H1 (cell line): ENCODE measurements around the gene WFIKKN1.

ENCODE experiments used
- CBX5 ChIP-seq: fragments of 300-800, 300-1000 bp; sonication (generic); IDR thresholded peaks from 2 replicates; pipeline ENCODE4 v1.7.1; 2016; ENCODE audit warnings: antibody characterized with exemption, low read length, low read depth
- EZH2 ChIP-seq: fragments of 200-600 bp; sonication (generic); IDR thresholded peaks from 2 replicates; pipeline ENCODE4 v1.7.1; 2012; ENCODE audit warnings: low read depth, mild to moderate bottlenecking, moderate library complexity, low read length, inconsistent platforms; ENCODE audit not compliant: severe bottlenecking
- GTF2F1 ChIP-seq: IDR thresholded peaks from 2 replicates; pipeline ENCODE4 v1.6.1; 2012; ENCODE audit warnings: low read depth, low read length, improper control_type of control experiment, borderline replicate concordance
- POLR2A ChIP-seq, 2 experiments: IDR thresholded peaks; 1 replicate in 1 of 2; 2 replicates in 1 of 2; pipeline ENCODE4 v1.6.1; 2011; ENCODE audit warnings: low read depth in 2 of 2, low read length in 2 of 2, mild to moderate bottlenecking in 2 of 2; ENCODE audit errors: control extremely low read depth in 1 of 2
- SP4 ChIP-seq: IDR thresholded peaks from 2 replicates; pipeline ENCODE4 v1.6.1; 2012; ENCODE audit warnings: low read length, inconsistent platforms
- TCF12 ChIP-seq: IDR thresholded peaks from 2 replicates; pipeline ENCODE4 v1.6.1; 2011; ENCODE audit warnings: low read depth, mild to moderate bottlenecking, low read length
- TF ChIP-seq, protein P1 (sequence below), 3 experiments: IDR thresholded peaks; 1 replicate in 2 of 3; 2 replicates in 1 of 3; pipeline versions ENCODE4 v1.5.1 to v1.6.1; 2011; ENCODE audit warnings: low read length in 3 of 3, mild to moderate bottlenecking in 3 of 3, inconsistent platforms in 2 of 3, low read depth in 1 of 3, moderate library complexity in 1 of 3; ENCODE audit not compliant: insufficient read depth in 1 of 3; ENCODE audit errors: control extremely low read depth in 1 of 3

- TF ChIP-seq POLR2A (IDR thresholded peaks at IDR 0.05; ENCODE audit: control extremely low read depth in 1 of 2, low read depth in 2 of 2, low read length in 2 of 2) (no peak), CBX5 (no peak), GTF2F1 (no peak), EZH2 (no peak), TCF12 (no peak), SP4 (no peak)
- TF ChIP-seq, protein P1, sequence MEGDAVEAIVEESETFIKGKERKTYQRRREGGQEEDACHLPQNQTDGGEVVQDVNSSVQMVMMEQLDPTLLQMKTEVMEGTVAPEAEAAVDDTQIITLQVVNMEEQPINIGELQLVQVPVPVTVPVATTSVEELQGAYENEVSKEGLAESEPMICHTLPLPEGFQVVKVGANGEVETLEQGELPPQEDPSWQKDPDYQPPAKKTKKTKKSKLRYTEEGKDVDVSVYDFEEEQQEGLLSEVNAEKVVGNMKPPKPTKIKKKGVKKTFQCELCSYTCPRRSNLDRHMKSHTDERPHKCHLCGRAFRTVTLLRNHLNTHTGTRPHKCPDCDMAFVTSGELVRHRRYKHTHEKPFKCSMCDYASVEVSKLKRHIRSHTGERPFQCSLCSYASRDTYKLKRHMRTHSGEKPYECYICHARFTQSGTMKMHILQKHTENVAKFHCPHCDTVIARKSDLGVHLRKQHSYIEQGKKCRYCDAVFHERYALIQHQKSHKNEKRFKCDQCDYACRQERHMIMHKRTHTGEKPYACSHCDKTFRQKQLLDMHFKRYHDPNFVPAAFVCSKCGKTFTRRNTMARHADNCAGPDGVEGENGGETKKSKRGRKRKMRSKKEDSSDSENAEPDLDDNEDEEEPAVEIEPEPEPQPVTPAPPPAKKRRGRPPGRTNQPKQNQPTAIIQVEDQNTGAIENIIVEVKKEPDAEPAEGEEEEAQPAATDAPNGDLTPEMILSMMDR (IDR thresholded peaks at IDR 0.05; ENCODE audit: control extremely low read depth in 1 of 3, insufficient read depth in 1 of 3, low read depth in 1 of 3, low read length in 3 of 3): no peak
Measured at GRCh38 chr16:615122-615521, 15.7 kb upstream of the WFIKKN1 start.
